WTC11 (cell line): ENCODE measurements around the gene CLMN. TPM values are rescaled to one million over a fixed set of nuclear protein-coding genes. Genes with fewer than 3 reads are reported as not detected.

Source experiments
- ATAC-seq: fragments of 200-7000 bp; cut with Tn5 transposase; 2 replicates; pipeline ENCODE4 v1.10.0; 2021; ENCODE audit warnings: mild to moderate bottlenecking, moderate library complexity
- CTCF ChIA-PET: fragments of 300-600 bp; sonication (Branson Sonifier 250); formaldehyde crosslinking; loops from one replicate; lab custom pipeline; 2021; ENCODE audit warnings: antibody characterized with exemption; lab: Charles Lee
- POLR2A ChIA-PET: fragments of 350-600 bp; sonication (Branson Sonifier 250); formaldehyde crosslinking; loops from one replicate; lab custom pipeline; 2021; ENCODE audit warnings: antibody characterized with exemption; lab: Charles Lee
- DNase-seq: peaks from one replicate; pipeline ENCODE4 v3.0.0; 2021; ENCODE audit warnings: low spot score
- H3K27ac Mint-ChIP-seq: 2 replicates; pipeline ENCODE4 v1.8.0; 2021; ENCODE audit warnings: mixed read lengths
- H3K27me3 Mint-ChIP-seq: 2 replicates; pipeline ENCODE4 v1.8.0; 2021; ENCODE audit warnings: low read depth, mild to moderate bottlenecking, moderate library complexity, mixed read lengths
- H3K36me3 Mint-ChIP-seq: 2 replicates; pipeline ENCODE4 v1.8.0; 2021; ENCODE audit warnings: mixed read lengths
- H3K4me1 Mint-ChIP-seq: 2 replicates; pipeline ENCODE4 v1.8.0; 2022; ENCODE audit warnings: mixed read lengths
- H3K4me3 Mint-ChIP-seq: 2 replicates; pipeline ENCODE4 v1.8.0; 2021; ENCODE audit warnings: mild to moderate bottlenecking, moderate library complexity, mixed read lengths
- H3K9me3 Mint-ChIP-seq: 2 replicates; pipeline ENCODE4 v1.8.0; 2021; ENCODE audit warnings: mixed read lengths
- ATF2 ChIP-seq: sonication (generic); formaldehyde crosslinking; IDR thresholded peaks from 2 replicates; pipeline ENCODE4 v1.8.1; 2022; ENCODE audit warnings: low read depth, missing genetic modification reagents, borderline replicate concordance
- ATF3 ChIP-seq: sonication (generic); formaldehyde crosslinking; conservative IDR thresholded peaks from 2 replicates; pipeline ENCODE4 v1.8.1; 2022; ENCODE audit warnings: mild to moderate bottlenecking, missing genetic modification reagents
- EMX1 ChIP-seq: fragments of 250-450 bp; sonication (Bioruptor Pico); IDR thresholded peaks from 2 replicates; pipeline ENCODE4 v1.8.0; 2021; ENCODE audit warnings: mild to moderate bottlenecking
- ERG ChIP-seq: fragments of 250-450 bp; sonication (Bioruptor Pico); IDR thresholded peaks from 2 replicates; pipeline ENCODE4 v1.8.0; 2021; ENCODE audit warnings: mild to moderate bottlenecking
- ETV6 ChIP-seq: sonication (generic); formaldehyde crosslinking; IDR thresholded peaks from 2 replicates; pipeline ENCODE4 v1.8.1; 2022; ENCODE audit warnings: mild to moderate bottlenecking, missing genetic modification reagents
- FOXJ3 ChIP-seq: sonication (generic); formaldehyde crosslinking; IDR thresholded peaks from 2 replicates; pipeline ENCODE4 v1.9.0; 2021; ENCODE audit warnings: missing genetic modification reagents, mild to moderate bottlenecking, borderline replicate concordance
- GTF2I ChIP-seq: fragments of 250-450 bp; sonication (Bioruptor Pico); conservative IDR thresholded peaks from 2 replicates; pipeline ENCODE4 v1.4.0; 2021; ENCODE audit warnings: mild to moderate bottlenecking
- IRF2 ChIP-seq: sonication (generic); formaldehyde crosslinking; IDR thresholded peaks from 2 replicates; pipeline ENCODE4 v1.8.0; 2022; ENCODE audit warnings: low read depth, missing genetic modification reagents, borderline replicate concordance
- MLX ChIP-seq: sonication (generic); formaldehyde crosslinking; IDR thresholded peaks from 2 replicates; pipeline ENCODE4 v1.8.1; 2023; ENCODE audit warnings: mild to moderate bottlenecking, missing genetic modification reagents, moderate library complexity
- NFYB ChIP-seq: sonication (generic); formaldehyde crosslinking; conservative IDR thresholded peaks from 2 replicates; pipeline ENCODE4 v1.8.0; 2022; ENCODE audit warnings: low read depth, missing genetic modification reagents
- PRDM15 ChIP-seq: sonication (generic); formaldehyde crosslinking; IDR thresholded peaks from 2 replicates; pipeline ENCODE4 v1.8.0; 2022; ENCODE audit warnings: missing genetic modification reagents
- PREB ChIP-seq: sonication (generic); formaldehyde crosslinking; IDR thresholded peaks from 2 replicates; pipeline ENCODE4 v1.8.1; 2022; ENCODE audit warnings: mild to moderate bottlenecking, missing genetic modification reagents, moderate library complexity, borderline replicate concordance
- RORB ChIP-seq: fragments of 250-450 bp; sonication (Bioruptor Pico); IDR thresholded peaks from 2 replicates; pipeline ENCODE4 v1.9.0; 2021; ENCODE audit warnings: mild to moderate bottlenecking
- TCF7 ChIP-seq: sonication (generic); formaldehyde crosslinking; IDR thresholded peaks from 2 replicates; pipeline ENCODE4 v1.8.0; 2022; ENCODE audit warnings: mild to moderate bottlenecking, low read depth, missing genetic modification reagents, moderate library complexity
- USF2 ChIP-seq: sonication (generic); formaldehyde crosslinking; IDR thresholded peaks from 2 replicates; pipeline ENCODE4 v1.8.1; 2023; ENCODE audit warnings: mild to moderate bottlenecking, missing genetic modification reagents, moderate library complexity
- ZNF425 ChIP-seq: fragments of 250-450 bp; sonication (Bioruptor Pico); conservative IDR thresholded peaks from 2 replicates; pipeline ENCODE4 v1.9.0; 2021; ENCODE audit warnings: mild to moderate bottlenecking
- ZNF512 ChIP-seq: sonication (generic); formaldehyde crosslinking; IDR thresholded peaks from 2 replicates; pipeline ENCODE4 v1.8.1; 2022; ENCODE audit warnings: missing genetic modification reagents, borderline replicate concordance
- ZNF671 ChIP-seq: fragments of 250-450 bp; sonication (Bioruptor Pico); IDR thresholded peaks from 2 replicates; pipeline ENCODE4 v1.8.0; 2021; ENCODE audit warnings: mild to moderate bottlenecking
- total RNA-seq: library from RNA; stranded (reverse); gene quantifications from 3 replicates; pipeline ENCODE4 v1.2.3, GENCODE V29; 2021

The CLMN gene
- total RNA-seq, 1 experiment from 2014 or later, result 12.2 TPM

- TF ChIP-seq PREB (CRISPR knock-in tag) (no peak), FOXJ3 (CRISPR knock-in tag) (no peak), ERG (CRISPR knock-in tag) (no peak)
Measured at GRCh38 chr14:95316821-95317220, 2.9 kb downstream of the CLMN start (continued).

- Mint-ChIP-seq H3K4me3 (no peak overlapping the region), H3K27ac (no peak overlapping the region), H3K27me3 (peaks cover 23% of the 10 kb centered on the region), H3K4me1 (peaks cover 27% of the 10 kb centered on the region), H3K9me3 (no peaks in the 10 kb centered on the region), H3K36me3 (no peaks in the 10 kb centered on the region)
- ATAC-seq (no peak), DNase-seq (no peak)
- CTCF ChIA-PET, result no interaction called here
- POLR2A ChIA-PET, result no interaction called here
- TF ChIP-seq ATF2 (CRISPR knock-in tag) (no peak), RORB (no peak), ETV6 (no peak), ZNF512 (CRISPR knock-in tag) (no peak), EMX1 (CRISPR knock-in tag) (no peak), IRF2 (CRISPR knock-in tag) (no peak), GTF2I (CRISPR knock-in tag) (no peak), ZNF671 (no peak), MLX (CRISPR knock-in tag) (no peak)
Measured at GRCh38 chr14:95315579-95315978, 4.1 kb downstream of the CLMN start.

GRCh38 chr14:95315156-95315555 is 4.6 kb downstream of the CLMN start:
- no peak for TF ChIP-seq PREB (CRISPR knock-in tag)
- no peak for TF ChIP-seq USF2 (CRISPR knock-in tag)
- TF ChIP-seq NFYB, result no peak
- no peak for TF ChIP-seq ATF3 (CRISPR knock-in tag)
- no peak for TF ChIP-seq TCF7 (CRISPR knock-in tag)
- no peak for TF ChIP-seq ZNF425 (CRISPR knock-in tag)
- TF ChIP-seq PRDM15 (CRISPR knock-in tag), result no peak
- ChIA-PET CTCF (no interaction called here), POLR2A (no interaction called here)
- DNase-seq (no peak), ATAC-seq (no peak)
- H3K36me3 Mint-ChIP-seq, result no peaks in the 10 kb centered on the region
- H3K9me3 Mint-ChIP-seq, result peaks cover 4% of the 10 kb centered on the region
- H3K27me3 Mint-ChIP-seq, result peaks cover 23% of the 10 kb centered on the region
- H3K4me3 Mint-ChIP-seq, result no peak overlapping the region
- H3K27ac Mint-ChIP-seq, result no peak overlapping the region
- H3K4me1 Mint-ChIP-seq, result peaks cover 25% of the 10 kb centered on the region
